Measurements from ENCODE around the gene ABHD14A. TPM values are rescaled to one million over a fixed set of nuclear protein-coding genes. Genes with fewer than 3 reads are reported as not detected.

Gene ABHD14A
- total and polyA plus RNA-seq, 12 donors = 19.3 to 80.1 (median 25.4) TPM

DNA sequence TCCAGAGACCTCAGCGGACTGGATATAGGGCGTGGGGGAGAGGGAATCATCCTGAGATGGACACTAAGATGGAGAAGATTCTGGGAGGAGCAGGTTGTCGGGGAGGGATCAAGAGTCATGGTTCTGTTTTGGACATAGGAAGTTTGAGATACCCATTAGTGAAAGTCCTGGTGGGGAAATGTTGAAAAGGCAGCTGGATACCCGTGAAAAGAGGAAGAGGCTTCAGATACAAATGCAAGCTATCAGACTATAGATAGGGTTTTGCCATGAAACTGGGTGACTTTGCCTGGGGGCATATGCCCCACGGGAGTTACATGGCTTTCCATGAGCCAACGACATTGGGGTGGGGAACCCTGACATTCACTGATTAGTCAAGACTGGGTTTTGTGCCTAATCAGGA, 20.8 kb upstream of the ABHD14A start:
- Histone ChIP-seq H3K4me3 (no peak overlapping the region), H3K4me1 (peaks cover 0 to 29% (median 15%) of the 10 kb centered on the region in 9 donors), H3K9me3 (no peaks in the 10 kb centered on the region), H3K27ac (no peak overlapping the region), H3K27me3 (peaks cover 0 to 23% (median 0%) of the 10 kb centered on the region in 7 donors), H3K36me3 (peaks cover 0 to 33% (median 10%) of the 10 kb centered on the region in 9 donors)
- intact Hi-C loops (cut with DNase I) = no loop called here
- 77 to 78% methylated on average over 6 of the region's 6 CpGs for WGBS, 2 donors
- ATAC-seq (no peak), DNase-seq (no peak)
- TF ChIP-seq, protein P1, sequence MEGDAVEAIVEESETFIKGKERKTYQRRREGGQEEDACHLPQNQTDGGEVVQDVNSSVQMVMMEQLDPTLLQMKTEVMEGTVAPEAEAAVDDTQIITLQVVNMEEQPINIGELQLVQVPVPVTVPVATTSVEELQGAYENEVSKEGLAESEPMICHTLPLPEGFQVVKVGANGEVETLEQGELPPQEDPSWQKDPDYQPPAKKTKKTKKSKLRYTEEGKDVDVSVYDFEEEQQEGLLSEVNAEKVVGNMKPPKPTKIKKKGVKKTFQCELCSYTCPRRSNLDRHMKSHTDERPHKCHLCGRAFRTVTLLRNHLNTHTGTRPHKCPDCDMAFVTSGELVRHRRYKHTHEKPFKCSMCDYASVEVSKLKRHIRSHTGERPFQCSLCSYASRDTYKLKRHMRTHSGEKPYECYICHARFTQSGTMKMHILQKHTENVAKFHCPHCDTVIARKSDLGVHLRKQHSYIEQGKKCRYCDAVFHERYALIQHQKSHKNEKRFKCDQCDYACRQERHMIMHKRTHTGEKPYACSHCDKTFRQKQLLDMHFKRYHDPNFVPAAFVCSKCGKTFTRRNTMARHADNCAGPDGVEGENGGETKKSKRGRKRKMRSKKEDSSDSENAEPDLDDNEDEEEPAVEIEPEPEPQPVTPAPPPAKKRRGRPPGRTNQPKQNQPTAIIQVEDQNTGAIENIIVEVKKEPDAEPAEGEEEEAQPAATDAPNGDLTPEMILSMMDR (IDR thresholded peaks at IDR 0.05) = no peak

DNA sequence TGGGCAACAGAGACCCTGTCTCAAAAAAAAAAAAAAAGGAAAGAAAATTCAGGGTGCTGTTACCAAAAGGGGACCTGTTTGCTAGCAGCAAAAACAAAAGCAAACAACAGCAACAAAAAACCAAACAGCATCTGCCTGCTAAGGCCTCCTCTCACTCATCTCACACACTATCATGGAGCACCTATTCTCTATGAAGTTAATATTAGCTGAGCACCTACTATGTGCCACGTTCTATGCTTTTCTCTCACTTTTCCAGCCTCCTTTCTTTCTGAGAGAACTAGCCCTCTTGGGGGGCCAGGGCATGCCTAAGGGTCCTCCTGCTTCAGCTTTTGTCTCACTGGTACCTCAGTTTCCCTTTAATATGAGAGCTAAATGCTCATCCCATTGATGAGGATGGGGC, 20.2 kb upstream of the ABHD14A start:
- 86 to 100% methylated on average over 1 of the region's 1 CpG for WGBS, 2 donors
- intact Hi-C loops (cut with DNase I) = no loop called here
- no peak for ATAC-seq

DNA sequence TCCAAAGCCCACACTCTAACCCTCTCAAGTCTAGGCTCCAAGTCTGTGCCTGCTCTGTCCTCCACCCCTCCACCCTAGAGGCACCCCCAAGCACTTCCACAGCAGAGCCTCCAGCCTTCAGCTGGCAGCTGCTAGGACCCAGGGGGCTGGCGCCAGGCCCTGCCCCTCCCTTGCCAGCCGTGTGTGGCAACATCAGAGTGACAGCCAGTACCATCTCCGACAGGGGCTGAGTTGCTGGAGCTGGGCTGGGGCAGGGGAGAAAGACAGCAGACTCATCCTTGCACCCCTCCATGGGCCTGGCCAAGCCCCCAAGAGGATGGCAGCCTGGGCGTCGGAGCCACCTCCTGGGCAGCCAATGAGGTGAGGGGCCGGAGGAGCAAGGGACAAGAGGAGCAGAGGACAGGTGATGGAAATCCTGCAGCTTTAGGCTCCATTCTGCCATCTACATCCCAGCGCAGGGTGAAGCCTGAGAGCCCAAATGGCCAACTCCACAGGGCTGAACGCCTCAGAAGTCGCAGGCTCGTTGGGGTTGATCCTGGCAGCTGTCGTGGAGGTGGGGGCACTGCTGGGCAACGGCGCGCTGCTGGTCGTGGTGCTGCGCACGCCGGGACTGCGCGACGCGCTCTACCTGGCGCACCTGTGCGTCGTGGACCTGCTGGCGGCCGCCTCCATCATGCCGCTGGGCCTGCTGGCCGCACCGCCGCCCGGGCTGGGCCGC, 19.5 kb upstream of the ABHD14A start, which contains the start of gene GPR62:
Gene GPR62 (plus strand): TSS at position 207 of the 718 bp plus-strand sequence. CDS start 272 bp downstream, at position 479.
- peaks cover 0 to 29% (median 15%) of the 10 kb centered on the region in 9 donors for H3K4me1 ChIP-seq
- ATAC-seq = peak in 2 of 8 donors; percentile 6 to 16
- H3K9me3 ChIP-seq = no peaks in the 10 kb centered on the region
- no peak for DNase-seq
- H3K27me3 ChIP-seq = peaks cover 0 to 23% (median 0%) of the 10 kb centered on the region in 7 donors
- peak within 1 kb of the TSS; percentile 75 to 89 (median 82) for H3K27ac ChIP-seq
- 18 to 32% methylated on average over 33 of the region's 33 CpGs for WGBS, 2 donors
- peak within 1 kb of the TSS; percentile 18 to 63 (median 52) for H3K4me3 ChIP-seq
- H3K36me3 ChIP-seq = peaks cover 0 to 33% (median 17%) of the 10 kb centered on the region in 9 donors
- TF ChIP-seq, protein P1 (IDR thresholded peaks at IDR 0.05) = no peak
- intact Hi-C loops (cut with DNase I) = no loop called here

More for the DNA sequence above, 20.2 kb upstream of the ABHD14A start:
- H3K4me1 ChIP-seq = peaks cover 0 to 29% (median 15%) of the 10 kb centered on the region in 9 donors
- TF ChIP-seq, protein P1 (IDR thresholded peaks at IDR 0.05) = no peak
- DNase-seq = no peak
- H3K27me3 ChIP-seq = peaks cover 0 to 23% (median 0%) of the 10 kb centered on the region in 7 donors
- H3K9me3 ChIP-seq = no peaks in the 10 kb centered on the region
- H3K27ac ChIP-seq = no peak overlapping the region
- H3K36me3 ChIP-seq = peaks cover 0 to 33% (median 12%) of the 10 kb centered on the region in 9 donors
- no peak overlapping the region for H3K4me3 ChIP-seq

DNA sequence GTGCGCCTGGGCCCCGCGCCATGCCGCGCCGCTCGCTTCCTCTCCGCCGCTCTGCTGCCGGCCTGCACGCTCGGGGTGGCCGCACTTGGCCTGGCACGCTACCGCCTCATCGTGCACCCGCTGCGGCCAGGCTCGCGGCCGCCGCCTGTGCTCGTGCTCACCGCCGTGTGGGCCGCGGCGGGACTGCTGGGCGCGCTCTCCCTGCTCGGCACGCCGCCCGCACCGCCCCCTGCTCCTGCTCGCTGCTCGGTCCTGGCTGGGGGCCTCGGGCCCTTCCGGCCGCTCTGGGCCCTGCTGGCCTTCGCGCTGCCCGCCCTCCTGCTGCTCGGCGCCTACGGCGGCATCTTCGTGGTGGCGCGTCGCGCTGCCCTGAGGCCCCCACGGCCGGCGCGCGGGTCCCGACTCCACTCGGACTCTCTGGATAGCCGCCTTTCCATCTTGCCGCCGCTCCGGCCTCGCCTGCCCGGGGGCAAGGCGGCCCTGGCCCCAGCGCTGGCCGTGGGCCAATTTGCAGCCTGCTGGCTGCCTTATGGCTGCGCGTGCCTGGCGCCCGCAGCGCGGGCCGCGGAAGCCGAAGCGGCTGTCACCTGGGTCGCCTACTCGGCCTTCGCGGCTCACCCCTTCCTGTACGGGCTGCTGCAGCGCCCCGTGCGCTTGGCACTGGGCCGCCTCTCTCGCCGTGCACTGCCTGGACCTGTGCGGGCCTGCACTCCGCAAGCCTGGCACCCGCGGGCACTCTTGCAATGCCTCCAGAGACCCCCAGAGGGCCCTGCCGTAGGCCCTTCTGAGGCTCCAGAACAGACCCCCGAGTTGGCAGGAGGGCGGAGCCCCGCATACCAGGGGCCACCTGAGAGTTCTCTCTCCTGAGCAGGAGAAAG, 18.7 kb upstream of the ABHD14A start:
- no peaks in the 10 kb centered on the region for H3K9me3 ChIP-seq
- peak overlapping the region; percentile 18 to 63 (median 52) for H3K4me3 ChIP-seq
- ATAC-seq (peak; percentile 74 to 93 (median 80)), DNase-seq (peak; percentile 50 to 70)
- intact Hi-C loops (cut with DNase I) = no loop called here
- TF ChIP-seq, protein P1 (IDR thresholded peaks at IDR 0.05) = peak; percentile 31 to 54 (median 49)
- 3% methylated on average over 93 to 97 of the region's 97 CpGs for WGBS, 2 donors
- peaks cover 3 to 29% (median 17%) of the 10 kb centered on the region in 9 donors for H3K4me1 ChIP-seq
- H3K27me3 ChIP-seq = peaks cover 0 to 23% (median 0%) of the 10 kb centered on the region in 7 donors
- H3K27ac ChIP-seq = peak overlapping the region; percentile 75 to 89 (median 82)
- peaks cover 0 to 41% (median 17%) of the 10 kb centered on the region in 9 donors for H3K36me3 ChIP-seq

All from heart right ventricle (tissue), 16 donors.